GM04503 (cell line): Measurements from ENCODE around the gene RPGRIP1L.
A peak's percentile ranks its signal among the peaks of the same experiment; 100 is the strongest.

Source experiments
- DNase-seq: peaks from one replicate; pipeline ENCODE4 v3.0.0-alpha.2; 2012; ENCODE audit warnings: low read depth

The RPGRIP1L gene

DNA sequence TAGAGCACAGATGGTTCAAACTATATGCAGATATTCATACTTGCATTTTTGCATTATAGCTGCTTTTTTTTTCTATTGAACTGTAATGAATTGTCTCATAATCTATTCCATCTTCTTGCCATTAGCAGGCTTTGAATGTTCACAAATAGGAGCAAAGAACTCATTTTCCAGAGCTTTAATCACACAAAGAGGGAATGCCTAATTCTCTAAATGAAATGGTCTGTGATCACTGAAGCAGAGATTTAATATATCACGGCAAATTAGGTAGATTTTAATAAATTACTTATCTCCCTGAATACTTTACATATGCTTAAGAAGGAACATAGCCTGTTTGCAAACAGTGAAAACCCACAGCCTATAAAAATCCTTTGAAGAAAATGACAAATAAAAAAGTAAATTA is 103.0 kb downstream of the RPGRIP1L start:
- no peak for DNase-seq

DNA sequence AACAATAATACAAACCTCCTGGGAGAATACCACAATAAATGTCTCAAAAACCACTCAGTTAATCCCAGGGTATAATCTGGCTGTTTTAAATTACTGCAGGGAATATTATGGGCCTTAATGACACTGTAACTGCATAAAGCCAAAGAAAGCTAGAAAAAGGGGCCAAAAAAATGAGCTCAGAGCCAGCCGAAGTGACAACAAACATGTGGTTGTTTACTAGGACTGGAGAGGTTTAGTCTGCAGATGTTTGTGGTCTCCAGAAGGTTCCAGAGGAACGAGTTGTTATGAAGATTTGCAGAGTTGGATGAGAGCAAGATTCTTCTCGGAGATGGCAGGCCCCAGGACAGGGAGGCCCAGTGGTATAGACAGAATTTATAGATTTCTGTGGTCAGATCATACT is 103.5 kb downstream of the RPGRIP1L start:
- peak; percentile 61 for DNase-seq

DNA sequence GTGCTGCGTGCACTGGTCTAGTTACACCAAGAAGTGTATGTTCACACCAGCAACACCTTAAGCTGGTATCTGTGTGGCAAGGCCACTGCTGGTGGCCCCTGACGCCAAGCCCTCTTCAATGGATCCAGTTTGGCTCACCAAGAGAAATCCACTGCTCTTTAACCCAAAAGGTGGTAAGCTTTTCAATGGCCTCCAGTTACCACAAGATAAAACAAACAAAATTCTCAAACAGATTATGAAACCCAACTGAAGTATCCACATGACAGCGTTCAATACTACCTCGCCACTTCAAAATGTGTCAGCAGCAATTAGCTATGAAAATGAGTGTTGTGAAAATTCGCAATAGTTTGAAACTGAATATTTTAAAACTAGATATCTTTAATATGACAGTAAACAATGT is 104.1 kb downstream of the RPGRIP1L start:
- DNase-seq, result no peak

DNA sequence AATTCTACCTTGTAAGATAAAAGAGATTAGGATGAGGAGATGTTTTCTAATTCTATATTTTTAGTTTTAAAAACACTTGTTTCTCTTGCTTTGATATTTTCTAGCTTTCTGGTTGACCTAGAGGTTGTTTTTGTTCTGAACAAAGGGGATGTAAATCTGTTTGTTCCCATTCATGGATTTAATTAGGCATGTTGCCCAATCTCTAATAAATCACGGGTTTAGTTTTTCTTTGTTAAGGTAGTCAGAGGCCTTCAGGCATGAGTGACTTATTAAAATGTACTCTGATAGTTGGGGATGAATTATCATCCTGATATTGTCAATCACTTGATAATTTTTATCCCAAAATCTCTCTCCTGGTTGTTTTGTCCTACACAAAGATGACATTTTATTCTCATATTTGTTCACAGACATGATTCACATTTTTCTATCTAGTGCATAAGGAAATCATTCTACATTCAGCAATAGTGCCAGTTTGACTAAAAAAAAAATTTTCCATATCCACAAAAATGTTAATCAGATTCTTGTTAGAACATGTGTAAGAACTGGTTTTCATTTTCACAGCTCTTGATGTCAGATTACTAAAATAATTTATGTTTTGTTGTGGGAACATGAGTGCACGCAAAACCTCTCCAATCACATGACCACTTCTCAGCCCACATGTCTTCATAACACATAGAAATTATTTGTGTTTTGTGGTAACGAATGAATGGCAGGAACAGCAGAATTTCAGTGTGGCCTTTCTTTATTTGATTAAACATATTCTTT is 105.0 kb downstream of the RPGRIP1L start:
- DNase-seq, result no peak

DNA sequence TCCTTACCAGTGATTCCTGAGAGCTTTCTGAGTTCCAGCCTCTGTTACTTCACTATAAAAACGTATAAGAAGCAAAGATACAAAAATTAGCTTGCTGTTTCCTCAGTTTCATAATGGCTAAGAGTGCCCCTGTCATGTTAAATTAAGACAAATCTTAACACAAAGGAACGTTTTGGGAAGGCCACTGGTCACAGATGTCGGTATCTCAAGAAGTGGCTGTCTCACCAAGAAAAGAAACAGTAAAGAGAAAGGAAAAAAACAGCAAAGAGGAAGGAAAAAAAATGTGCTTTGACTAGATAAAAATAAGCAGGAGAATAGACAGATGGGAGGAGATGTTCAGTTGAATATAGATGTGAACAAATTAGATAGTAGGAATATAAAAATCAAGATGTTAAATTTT is 105.9 kb downstream of the RPGRIP1L start:
- no peak for DNase-seq

DNA sequence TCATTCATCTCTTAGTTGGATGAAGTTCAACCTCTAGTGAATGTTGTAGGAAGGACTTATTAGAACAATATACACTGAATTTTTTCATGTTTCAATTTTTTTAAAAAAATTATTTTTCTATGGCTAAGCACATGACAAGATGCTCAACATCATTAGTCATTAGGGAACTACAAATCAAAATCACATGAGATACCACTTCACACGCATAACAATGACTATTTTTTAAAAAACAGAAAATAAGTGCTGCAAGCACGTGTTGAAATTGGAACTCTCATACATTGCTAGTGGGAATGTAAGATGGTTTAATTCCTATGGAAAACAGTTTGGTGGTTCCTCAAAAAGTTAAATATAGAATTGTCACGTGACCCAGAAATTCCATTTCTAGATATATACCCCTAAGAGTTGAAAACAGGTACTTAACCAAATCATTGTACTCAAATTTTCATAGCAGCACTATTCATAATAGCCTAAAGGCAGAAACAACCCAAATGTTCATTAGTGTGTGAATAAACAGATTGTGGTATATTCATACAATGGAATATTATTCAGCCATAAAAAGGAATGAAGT is 115.5 kb downstream of the RPGRIP1L start:
- DNase-seq, result no peak

DNA sequence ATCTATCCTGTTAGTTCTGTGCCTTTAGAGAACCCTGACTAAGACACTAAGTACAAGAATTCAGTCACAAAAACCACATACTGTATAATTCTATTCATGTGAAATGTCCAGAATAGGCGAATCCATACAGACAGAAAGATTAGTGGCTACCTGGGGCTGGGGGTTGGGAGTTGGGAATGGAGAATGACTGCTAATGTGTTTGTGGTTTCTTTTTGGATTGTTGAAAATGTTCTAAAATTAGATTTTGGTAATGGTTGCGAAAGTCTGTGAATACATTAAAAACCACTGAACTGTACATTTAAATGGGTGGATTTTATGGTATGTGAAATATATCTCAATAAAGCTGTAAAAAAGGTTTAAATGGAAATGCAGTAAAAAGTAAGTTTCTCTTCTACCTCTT is 120.3 kb downstream of the RPGRIP1L start:
- no peak for DNase-seq

DNA sequence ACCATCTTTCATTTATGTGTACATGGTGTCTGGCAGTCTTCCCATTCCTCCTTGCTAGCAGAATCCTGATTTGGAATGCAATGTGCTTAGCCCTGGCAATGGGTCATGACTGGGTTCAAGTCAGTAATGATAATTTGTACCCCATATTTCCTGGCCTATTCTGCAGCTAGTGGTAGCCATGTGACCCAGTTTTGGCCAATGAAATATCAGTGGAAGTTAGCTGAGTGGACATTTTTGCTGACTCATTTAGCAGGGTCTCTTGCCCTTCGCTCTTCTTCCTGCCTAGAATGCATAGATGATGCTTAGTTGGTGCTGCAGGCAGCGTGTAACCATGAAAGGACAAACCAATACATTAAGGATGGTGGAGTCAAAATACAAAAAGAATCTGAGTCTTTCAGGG is 121.9 kb downstream of the RPGRIP1L start:
- DNase-seq, result no peak

DNA sequence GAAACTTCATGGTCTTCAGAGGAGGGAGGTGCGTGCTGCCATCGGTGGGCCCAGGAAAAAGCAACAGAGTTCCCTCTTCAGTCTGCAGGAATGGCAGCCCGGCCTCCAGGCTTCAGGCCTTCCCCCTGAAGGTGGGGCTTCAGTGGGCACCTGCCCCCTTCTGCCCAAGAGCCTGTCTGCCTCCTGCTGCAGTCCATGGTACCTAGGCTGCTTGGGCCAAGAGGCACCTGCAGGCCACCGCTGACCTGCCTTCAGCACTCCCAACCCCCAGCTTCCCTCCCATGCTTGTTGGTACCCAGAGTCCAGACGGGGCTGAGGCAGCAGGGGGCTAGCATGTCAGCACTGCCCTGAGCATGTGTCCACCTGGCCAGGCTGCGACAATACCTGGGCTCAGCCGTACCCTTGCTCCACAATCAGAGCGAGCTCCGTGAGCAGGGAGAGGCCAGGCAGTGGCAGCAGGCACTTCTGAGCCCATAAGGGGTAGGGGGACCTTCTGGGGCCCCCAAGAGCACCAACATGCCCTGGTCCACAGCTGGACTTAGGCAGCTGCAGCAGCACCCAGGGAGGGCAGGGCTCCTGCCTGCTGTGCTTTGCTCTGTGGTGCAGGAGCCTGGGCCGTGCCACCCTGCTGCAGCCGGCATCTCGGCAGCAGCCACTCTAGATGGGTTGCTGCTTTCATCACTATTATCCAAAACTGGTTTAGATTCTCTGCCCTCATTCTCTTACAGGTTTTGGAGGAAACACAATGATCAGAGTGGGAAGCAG is 123.4 kb downstream of the RPGRIP1L start:
- DNase-seq, result no peak

DNA sequence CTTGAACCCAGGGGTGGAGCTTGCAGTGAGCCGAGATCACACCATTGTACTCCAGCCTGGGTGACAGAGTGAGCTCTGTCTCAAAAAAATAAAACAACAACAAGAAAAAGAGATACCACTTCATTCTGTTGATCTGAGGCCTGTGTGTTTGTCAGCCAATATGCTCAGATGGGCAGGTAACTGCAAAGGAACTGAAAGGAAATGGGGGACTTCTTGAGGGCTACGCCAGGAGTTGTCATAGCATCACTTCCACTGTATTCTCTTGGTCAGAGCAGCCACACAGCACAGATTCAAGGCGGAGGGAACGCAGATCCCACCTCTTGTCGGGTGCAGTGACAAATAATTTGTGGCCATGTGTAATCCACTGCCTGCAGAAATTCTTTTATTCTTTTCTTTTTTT is 126.8 kb downstream of the RPGRIP1L start:
- no peak for DNase-seq

DNA sequence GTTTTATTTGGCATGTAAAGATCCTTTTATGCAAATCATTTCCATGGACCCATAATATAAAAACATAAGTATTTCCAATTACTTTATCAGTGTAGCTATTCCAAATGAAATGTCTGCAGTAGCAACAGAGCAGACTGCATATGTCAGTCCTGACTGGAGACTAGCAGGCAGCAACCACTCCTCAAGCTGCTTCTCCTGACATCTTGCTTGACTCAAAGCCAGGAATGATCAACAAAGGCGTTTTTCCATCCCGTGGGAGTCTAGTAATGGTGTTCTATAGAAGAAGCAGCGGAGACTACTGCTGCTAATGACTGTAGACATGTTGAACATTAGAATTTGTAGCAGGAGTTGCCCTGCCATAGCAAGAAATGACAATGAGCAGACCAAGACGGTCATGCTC is 127.4 kb downstream of the RPGRIP1L start:
- no peak for DNase-seq

DNA sequence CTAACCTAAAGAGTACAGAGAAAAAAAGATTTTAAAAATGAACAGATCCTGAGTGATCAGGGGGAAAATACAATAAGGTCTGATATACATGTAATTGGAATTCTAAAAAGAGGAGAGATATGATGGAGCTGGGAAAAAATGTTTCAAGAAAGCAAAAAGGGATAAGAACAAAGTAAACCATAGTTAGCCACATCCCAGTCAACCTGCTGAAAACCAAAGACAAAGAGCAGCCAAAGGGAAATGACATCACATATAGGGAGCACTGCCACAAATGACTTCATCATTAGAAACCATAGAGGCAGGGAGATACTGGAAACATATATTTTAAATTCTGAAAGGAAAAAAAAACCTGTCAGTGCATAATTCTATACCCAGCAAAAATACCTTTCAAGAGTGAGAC is 131.9 kb downstream of the RPGRIP1L start:
- no peak for DNase-seq

DNA sequence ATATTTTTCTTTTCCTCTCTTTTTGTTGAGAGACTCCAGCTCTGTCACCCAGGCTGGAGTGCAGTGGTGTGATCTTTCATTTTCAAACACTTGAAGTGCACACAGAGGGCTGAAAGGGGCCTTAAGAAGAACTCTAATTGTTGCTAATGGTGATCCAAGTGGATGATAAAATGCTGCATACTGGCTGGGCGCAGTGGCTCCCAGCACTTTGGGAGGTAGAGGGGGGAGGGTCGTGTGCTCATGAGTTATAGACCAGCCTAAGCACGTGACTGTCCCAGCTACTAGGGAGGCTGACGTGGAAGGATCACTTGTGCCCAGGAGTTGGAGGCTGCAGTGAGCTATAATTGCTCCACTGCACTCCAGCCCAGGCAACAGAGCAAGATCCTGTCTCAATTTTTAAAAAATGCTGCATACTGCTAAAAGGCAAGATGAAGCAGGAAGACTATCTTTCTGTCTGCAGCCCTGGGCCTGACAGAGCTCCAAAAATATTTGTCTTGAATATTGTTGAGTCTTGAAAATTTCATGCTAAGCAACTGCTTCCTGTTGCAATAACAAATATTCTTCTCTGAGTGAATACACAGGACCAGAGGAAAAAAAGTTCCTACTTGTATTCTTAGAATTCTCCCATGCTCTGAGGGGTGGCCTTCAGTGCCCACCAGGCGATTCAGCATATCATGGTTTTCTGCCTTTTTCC is 137.0 kb downstream of the RPGRIP1L start:
- DNase-seq, result no peak

DNA sequence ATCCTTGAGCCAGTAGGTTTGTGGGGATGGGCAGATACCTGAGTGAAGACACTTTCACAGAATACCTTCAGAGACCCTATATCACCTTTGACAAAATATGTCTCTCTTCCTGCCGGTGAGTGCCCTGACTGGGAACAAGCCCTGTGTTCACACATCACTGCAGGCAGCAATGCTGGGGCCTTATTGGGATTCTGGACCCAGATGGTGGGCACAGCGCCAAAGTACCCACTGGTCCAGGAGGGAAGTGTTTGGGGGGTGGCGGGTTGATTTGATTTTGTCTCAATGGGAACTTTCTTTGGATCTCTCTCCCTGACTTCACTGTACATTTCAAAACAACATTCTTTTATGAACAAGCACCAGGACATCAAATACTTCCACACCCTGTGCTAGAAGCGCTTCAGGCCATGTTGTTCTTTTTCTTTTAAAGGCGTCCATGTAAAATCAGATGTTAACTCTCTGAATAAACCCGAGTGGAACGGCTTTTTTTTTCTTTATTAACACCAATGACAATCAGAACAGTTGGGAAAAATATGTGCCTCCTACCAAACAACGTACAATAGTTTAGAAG is 138.3 kb downstream of the RPGRIP1L start:
- no peak for DNase-seq

DNA sequence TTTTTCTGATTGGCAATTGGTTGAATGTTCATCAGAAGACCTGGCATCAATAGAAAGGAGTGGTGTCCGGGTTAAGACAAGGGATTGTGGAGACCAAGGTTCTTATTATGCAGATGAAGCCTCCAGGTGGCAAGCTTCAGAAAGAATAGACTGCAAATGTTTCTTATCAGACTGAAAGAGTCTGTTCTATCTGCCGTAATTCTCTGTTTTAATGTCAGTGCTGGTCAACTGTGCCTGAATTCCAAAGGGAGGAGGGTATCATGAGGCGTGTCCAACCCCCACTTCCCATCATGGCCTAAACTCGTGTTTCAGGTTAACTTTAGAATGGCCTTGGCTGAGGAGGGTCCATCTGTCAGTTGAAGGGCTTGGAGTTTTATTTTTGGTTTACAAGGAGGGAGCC is 140.2 kb downstream of the RPGRIP1L start:
- no peak for DNase-seq

DNA sequence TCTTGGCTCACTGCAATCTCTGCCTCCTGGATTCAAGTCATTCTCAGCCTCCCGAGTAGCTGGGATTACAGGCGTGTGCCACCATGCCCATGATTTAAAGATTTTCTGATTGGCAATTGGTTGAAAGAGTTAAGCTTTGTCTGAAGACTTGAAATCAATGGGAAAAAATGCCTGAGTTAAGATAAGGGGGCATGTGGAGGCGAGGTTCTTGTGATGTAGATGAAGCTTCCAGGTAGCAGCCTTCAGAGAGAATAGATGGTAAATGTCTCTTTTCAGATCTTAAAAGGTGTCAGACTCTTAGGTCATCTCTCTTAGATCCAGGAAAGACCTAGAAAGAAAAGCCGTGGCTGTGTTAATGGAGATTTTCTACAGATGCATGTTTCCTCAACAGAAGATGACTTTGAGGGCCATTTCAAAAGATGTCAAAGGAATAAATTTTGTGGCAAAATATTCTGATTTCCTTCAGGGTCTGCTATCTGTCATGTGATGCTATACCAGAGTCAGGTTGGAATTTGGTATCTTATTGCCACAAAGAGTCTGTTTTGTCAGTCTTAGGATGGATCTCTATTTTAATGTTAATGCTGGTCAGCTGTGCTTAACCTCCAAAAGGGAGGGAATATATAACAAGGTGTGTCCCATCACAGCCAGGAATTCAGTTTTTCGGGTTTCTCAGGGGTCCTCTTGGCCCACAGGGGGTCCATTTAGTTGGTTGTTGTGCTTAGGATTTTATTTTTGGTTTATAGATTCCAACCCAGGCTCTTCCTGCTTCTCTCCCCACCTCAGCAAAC is 142.4 kb downstream of the RPGRIP1L start:
- DNase-seq, result no peak

DNA sequence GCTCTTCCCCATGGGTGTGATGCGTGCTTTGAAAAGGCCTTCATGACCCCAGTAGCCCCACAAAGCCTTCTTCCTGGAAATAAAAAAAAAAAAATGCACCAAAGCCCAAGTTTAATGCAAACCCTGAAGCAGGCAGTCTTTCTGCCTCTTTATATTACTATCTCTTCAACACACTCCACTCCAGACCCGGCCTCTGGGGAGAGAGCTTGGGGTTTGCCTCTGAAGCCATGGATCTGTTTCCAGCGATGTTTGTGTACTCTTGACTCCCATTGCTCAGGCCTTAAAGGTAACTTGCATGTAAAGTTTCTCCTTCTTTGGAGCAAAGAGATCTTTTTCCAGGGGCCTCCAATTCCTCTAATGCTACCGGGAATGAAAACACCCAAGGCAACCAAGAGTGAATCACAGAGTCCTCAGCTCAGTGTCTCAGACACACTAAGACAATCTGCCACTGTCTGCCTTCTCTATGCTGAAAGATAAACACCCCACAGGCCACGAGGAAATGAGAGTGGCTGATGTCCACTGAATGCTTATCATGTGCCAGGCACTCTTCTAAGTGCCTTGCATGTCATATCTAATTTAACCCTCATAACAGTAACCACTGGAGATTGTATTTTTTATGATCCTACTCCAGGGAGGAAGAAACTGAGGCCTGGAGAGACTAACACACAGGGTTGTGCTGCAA is 144.2 kb downstream of the RPGRIP1L start:
- no peak for DNase-seq

DNA sequence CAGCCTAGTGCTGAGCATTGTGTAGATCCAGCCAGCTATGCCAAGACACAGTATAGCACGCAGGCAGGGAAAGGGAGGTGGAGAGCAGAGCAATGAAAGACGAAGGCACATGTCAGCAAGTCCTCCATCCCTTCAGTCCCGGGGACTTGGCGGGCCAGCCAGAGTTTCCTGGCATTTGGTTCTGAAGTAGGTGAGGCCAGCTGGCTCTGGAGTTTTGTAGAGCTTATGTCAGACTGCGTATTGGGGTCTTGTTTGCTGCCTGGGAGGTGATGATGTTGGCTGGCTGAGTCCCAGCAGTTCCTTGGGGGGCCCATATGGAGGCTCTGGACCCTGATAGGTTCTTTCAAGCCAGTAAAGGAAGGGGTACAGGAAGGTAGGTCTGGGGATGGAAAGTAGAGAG is 144.9 kb downstream of the RPGRIP1L start:
- DNase-seq, result no peak

DNA sequence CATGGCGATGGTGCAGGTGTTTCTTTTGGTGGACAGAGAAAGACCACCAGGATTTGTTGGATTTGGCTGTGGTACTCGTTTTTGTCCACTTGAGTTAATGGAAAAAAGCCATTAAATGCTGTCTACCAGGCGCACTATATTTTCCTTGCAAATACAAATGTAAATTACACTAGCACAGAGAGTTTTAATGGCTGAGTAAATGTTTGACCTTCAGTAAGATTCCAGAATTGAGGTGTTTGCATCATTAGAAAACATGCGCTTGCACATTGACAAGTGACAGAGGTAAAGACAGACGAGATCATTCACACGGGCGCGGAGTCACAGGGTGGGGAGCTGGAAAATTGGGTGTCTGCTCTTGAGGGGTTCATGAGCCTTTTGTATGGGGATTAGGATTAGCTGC is 147.1 kb downstream of the RPGRIP1L start:
- DNase-seq, result no peak

DNA sequence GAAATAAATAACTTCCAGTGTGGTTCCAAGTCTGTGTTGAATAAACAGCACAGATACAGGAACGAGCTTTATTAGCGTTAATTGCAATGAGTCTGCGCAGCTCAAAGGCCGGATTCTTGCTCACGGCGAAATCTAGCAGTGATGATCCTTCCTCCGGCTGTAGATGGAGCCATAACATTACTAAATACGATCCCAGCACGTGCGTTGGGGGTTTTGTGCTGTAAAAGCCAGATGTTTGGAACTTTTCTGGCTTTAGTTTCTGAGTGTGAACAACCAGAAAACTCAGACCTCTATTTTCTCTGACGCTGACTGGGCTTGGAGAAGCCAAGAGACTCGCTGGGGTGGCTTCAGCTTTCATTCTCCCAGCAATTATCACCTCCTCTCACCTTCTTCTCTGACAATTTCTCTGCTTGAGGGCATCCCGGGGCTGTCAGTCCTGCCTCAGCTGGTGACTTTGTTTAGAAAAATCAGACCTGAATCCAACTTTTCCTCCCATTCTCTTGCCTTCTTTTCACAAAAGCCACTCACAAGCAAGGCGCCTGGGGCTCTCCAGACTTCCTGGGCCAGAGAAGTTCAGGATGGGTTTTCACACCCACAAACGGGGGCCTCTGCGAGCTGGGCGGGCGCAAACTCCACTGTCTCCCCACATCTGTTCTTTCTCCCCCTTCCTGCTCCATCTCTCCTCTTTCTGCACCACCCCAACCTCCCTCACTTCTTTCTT is 153.5 kb downstream of the RPGRIP1L start:
- peak; percentile 62 for DNase-seq
